ENCODE data around the gene ABCG8. TPM values are rescaled to one million over a fixed set of nuclear protein-coding genes. Genes with fewer than 3 reads are reported as not detected.

Gene ABCG8
- not detected in 2 replicates for total RNA-seq (2013; cell fraction: nucleolus; rRNA removed)
- total RNA-seq (2014; rRNA removed) (not detected in 2 replicates), total RNA-seq (2014; rRNA removed; fragmentation: Illumina TruSeq; extraction: Trizol) (not detected in 2 replicates), total RNA-seq (2021) (not detected in 2 replicates), polyA plus RNA-seq (2011; rRNA removed) (not detected in 2 replicates), polyA plus RNA-seq (2014; fragmentation: Illumina TruSeq; extraction: Trizol) (not detected in 2 replicates), polyA plus RNA-seq (2014; fragmentation: Nextera tagmentation; extraction: Ambion mirVana) (not detected), polyA plus RNA-seq (2014; rRNA removed) (not detected in 2 replicates), polyA plus RNA-seq (2016; fragmentation: Nextera tagmentation; extraction: Ambion mirVana) (not detected), polyA minus RNA-seq (2011; rRNA and poly(A)+ RNA removed) (not detected in 2 replicates), Bru-seq, nascent RNA (not detected), BruChase-seq, experiment 1, labeled RNA remaining after a 6-hour chase (not detected), BruChase-seq, experiment 2, labeled RNA remaining after a 2-hour chase (percentile 4 among the genes with signal in this experiment)
- not detected for polyA plus RNA-seq (2011; ENCODE audit: low read depth)
- polyA plus RNA-seq (2011; cell fraction: cytosol; rRNA removed), result not detected in 2 replicates
- polyA plus RNA-seq (2011; cell fraction: nucleus; rRNA removed), result not detected in 2 replicates
- polyA plus RNA-seq (2012), result 0.04 TPM in 1 of 2 replicates, not detected in the other
- not detected in 2 replicates for polyA minus RNA-seq (2011; cell fraction: cytosol; rRNA and poly(A)+ RNA removed)
- not detected in 2 replicates for polyA minus RNA-seq (2011; cell fraction: nucleus; rRNA and poly(A)+ RNA removed)
- long read RNA-seq, experiment 1, result 0 reads
- long read RNA-seq, experiment 2, result 0 reads

DNA sequence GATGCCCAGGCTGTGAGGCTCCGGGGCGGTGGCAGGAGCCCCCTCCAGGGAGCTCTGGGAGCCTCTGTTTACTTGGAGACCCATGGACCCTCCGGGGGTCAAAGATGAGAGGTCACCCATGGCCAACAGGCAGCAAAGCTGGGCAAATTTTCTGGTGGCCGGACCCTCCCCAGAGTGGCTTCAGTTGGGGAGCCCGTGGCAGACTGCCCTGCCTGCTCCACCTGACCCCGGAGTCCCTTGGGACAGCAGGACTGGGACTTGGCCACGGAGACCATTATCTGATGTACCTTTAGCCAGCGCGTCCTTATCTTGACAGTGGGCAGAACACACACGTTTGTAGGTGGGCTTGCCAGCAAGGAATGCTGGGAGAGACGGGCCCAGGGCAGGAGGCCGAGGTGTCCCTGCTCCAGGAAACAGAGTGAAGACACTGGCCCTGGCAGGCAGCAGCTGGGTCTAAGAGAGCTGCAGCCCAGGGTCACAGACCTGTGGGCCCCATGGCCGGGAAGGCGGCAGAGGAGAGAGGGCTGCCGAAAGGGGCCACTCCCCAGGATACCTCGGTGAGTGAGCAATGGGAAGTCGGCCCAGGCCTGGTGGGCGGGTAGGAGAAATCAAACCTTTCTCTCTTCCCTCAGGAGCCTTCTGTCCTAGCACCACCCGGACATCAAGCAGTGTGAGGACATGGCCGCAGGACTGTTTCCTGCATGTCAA lies at the start of gene ABCG8, which contains the start of gene ABCG5:
Gene ABCG8, plus strand, starts transcription at position 412 of the 708 bp plus-strand sequence. Its CDS starts 83 bp downstream, at position 495.
Gene ABCG5, minus strand, starts transcription at position 280 of the 708 bp plus-strand sequence. Its CDS starts 160 bp downstream, at position 120.
- FAIRE-seq, result no peak
- no peak for TF ChIP-seq ZBTB33 (IDR thresholded peaks at IDR 0.05)
- no peak for TF ChIP-seq SMAD1 (IDR thresholded peaks at IDR 0.05; ENCODE audit: low read depth, partially characterized antibody)
- no peak for TF ChIP-seq E4F1 (IDR thresholded peaks at IDR 0.05; ENCODE audit: borderline replicate concordance, partially characterized antibody)
- no peak for TF ChIP-seq ZSCAN29 (IDR thresholded peaks at IDR 0.05)
- no peak for TF ChIP-seq ZNF24 (IDR thresholded peaks at IDR 0.05)
- no peak for TF ChIP-seq ZBTB40 (IDR thresholded peaks at IDR 0.05; ENCODE audit: borderline replicate concordance)
- Histone ChIP-seq H3K36me3 (ENCODE audit: control insufficient read depth in 2 of 2, insufficient read depth in 2 of 2, low read length in 1 of 2) (no peaks in the 10 kb centered on the region), H3K9me3 (replicated peaks; ENCODE audit: control insufficient read depth, insufficient read depth, low read length) (no peaks in the 10 kb centered on the region), H3K4me2 (ENCODE audit: control insufficient read depth, insufficient read depth) (no peak within 1 kb of the TSS), H3K4me3 (no peak within 1 kb of the TSS), H3K27ac (ENCODE audit: control insufficient read depth, insufficient read depth) (no peak within 1 kb of the TSS), H3K9ac (ENCODE audit: control insufficient read depth, insufficient read depth, low read length) (no peak within 1 kb of the TSS), H4K20me1 (ENCODE audit: control insufficient read depth, insufficient read depth) (no peaks in the 10 kb centered on the region), H2AFZ (ENCODE audit: control insufficient read depth, low read depth, low read length) (no peak within 1 kb of the TSS), H3K4me1 (ENCODE audit: control insufficient read depth, insufficient read depth, low read length) (no peaks in the 10 kb centered on the region), H3K27me3 (replicated peaks in 1 of 2; ENCODE audit: control insufficient read depth in 2 of 2, insufficient read depth in 2 of 2, low read length in 1 of 2) (peaks cover 4 to 6% of the 10 kb centered on the region in 2 experiments; a peak in 3 of 4 replicates), H3K79me2 (ENCODE audit: control insufficient read depth, insufficient read depth, low read length) (no peaks in the 10 kb centered on the region)
- CTCF ChIA-PET, result no interaction called here
- intact Hi-C loops (cut with micrococcal nuclease; ENCODE audit: unreplicated experiment) (no loop called here), in situ Hi-C loops (cut with MboI) (no loop called here)
- POLR2A ChIA-PET, result no interaction called here
- 43% methylated on average over 20 of the region's 20 CpGs for WGBS (ENCODE audit: insufficient coverage, insufficient replicate concordance, low lambda C conversion rate, missing lambda C conversion rate)
- RAD21 ChIA-PET (ENCODE audit: unreplicated experiment), result no interaction called here
- no peak for ATAC-seq
- BruUV-seq (replicated peaks), result no TSS peak
- SMC1A ChIA-PET (ENCODE audit: uncharacterized antibody, unreplicated experiment), result no interaction called here
- no peak for DNase-seq (ENCODE audit: low read depth, low spot score)
